GM19455 (cell line): ENCODE data around the gene FOXC1.

Experiments
- ATAC-seq: cut with Tn5 transposase; IDR thresholded peaks from one replicate; pipeline ENCODE4 v1.9.1; 2021; ENCODE audit not compliant: unreplicated experiment

FOXC1 gene

DNA sequence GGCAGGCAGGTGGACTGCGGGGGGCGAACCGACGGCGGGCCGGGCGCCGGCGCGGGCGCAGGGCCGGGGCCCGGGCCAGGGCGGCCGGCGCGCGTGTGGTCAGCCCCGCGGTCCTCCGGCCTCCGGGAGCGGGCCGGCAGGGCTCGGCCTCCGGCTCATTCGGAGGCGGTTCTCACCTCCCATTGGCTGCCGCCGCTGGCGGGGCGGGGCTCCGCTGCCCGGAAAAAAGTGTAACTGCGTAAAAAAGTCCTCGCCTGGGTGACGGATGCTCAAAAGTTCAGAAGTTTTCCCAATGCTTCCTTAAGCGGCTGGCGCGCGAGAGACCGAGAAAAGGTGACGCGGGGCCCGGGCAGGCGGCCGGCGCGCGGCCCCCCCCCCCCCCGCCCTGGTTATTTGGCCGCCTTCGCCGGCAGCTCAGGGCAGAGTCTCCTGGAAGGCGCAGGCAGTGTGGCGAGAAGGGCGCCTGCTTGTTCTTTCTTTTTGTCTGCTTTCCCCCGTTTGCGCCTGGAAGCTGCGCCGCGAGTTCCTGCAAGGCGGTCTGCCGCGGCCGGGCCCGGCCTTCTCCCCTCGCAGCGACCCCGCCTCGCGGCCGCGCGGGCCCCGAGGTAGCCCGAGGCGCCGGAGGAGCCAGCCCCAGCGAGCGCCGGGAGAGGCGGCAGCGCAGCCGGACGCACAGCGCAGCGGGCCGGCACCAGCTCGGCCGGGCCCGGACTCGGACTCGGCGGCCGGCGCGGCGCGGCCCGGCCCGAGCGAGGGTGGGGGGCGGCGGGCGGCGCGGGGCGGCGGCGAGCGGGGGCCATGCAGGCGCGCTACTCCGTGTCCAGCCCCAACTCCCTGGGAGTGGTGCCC lies at the start of gene FOXC1:
Gene FOXC1, plus strand, starts transcription at position 268 of the 849 bp plus-strand sequence. Its CDS starts 531 bp downstream, at position 799.
- peak; percentile 63 for ATAC-seq

- ATAC-seq = no peak
These were observed 49.2 kb upstream of the FOXC1 start for GRCh38 chr6:1560281-1561058.

- no peak for ATAC-seq
These were observed 48.4 kb upstream of the FOXC1 start for GRCh38 chr6:1561355-1561754.

- ATAC-seq = no peak
These were observed 47.4 kb upstream of the FOXC1 start for GRCh38 chr6:1562171-1562955.

DNA sequence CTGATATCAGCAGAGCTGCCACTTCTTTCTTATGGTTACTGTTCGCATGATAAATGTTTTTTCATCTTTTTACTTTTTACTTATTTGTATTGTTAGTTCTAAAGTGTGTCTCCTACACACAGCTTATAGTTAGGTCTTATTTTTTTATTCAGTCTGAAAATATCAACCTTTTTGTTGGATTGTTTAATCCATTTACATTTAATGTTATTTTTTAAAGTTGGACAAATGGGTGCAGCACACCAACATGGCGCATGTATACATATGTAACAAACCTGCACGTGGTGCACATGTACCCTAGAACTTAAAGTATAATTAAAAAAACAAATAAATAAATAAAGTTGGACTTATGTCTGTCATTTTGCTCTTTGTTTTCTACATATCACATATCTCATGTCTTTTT lies 40.3 kb upstream of the FOXC1 start:
- ATAC-seq = no peak

GRCh38 chr6:1570848-1571247 lies 38.9 kb upstream of the FOXC1 start:
- no peak for ATAC-seq

- ATAC-seq = no peak
These were observed 36.8 kb upstream of the FOXC1 start for GRCh38 chr6:1572892-1573291.

DNA sequence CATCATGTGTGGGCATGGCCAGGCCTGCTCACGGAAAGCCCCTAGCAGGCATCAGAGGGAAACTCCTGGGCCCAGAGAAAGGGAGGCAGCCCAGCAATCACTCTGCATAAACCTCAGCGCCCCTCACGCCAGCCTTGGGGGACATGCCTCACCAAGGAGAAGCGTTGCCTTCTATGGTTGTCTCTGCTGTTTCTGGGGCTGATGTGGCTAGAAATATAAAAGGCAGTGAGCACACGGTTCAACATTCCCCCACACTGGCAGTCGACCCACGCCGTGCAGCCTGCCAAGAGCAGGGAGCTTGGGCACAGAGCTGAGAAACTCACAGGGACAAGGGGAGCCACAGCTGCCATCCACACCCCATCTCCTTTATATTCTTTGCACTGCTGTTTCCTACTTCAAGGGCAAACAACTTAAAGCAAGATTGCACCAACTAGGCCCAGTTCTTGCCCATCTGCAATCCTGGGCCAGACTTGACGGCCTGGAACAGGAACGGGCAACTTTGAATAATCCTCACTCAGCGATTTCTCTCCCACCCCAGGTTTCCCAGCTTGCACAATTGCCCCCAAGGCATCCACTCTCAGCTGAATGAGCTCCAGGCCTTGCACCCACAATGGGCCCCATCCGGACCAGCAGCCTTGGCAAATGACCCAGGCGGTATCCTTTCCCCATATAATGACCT lies 35.5 kb upstream of the FOXC1 start:
- no peak for ATAC-seq

- ATAC-seq = no peak
These were observed 34.9 kb upstream of the FOXC1 start for GRCh38 chr6:1574890-1575209.

GRCh38 chr6:1575210-1576041 lies 34.3 kb upstream of the FOXC1 start:
- ATAC-seq = no peak

DNA sequence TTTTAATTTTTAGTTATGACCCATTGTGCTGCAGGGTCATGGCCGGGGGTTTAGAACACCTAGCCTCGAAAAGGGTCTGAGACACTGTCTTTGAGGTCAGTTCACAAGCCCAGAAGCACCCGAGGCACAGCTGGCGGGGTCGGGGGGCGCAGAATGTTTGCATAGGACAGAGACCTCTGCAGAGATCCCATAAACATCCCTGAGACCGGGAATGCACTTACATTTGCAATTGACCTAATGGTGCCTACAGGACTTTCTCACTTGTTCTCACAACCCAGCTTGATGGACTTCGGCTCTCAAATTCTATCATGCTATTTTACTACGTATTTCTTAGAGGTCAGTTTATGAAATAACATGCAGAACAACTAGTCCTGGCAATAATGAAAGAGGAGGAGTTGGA lies 33.5 kb upstream of the FOXC1 start:
- no peak for ATAC-seq

- no peak for ATAC-seq
These were observed 33.0 kb upstream of the FOXC1 start for GRCh38 chr6:1576711-1577110.

DNA sequence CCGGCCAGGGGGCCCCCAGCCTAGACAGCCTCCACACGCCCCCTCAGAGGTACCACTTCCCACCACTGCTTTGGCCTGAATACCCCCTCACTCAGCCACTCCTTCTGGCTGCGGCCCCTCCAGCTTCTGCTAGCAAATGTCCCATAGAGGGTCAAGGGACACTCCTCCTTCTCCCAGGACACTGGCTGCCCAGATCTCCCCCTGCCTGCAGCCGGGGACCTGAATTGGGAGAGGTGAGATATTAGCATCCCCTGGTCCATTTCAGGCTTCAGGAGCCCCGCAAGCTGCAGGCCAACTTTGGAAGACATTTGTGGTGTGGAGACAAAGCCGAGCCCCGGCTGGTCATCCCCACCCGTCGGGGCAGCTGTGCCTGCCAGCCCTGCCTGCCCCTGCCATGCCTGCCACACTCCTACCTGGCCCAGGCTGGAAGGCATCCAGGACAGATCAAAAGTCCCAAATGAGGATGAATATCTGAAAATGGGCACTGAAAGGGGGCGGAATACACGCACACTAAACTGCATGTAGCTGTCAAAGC lies 32.5 kb upstream of the FOXC1 start:
- no peak for ATAC-seq

- no peak for ATAC-seq
These were observed 31.6 kb upstream of the FOXC1 start for GRCh38 chr6:1577896-1578745.

DNA sequence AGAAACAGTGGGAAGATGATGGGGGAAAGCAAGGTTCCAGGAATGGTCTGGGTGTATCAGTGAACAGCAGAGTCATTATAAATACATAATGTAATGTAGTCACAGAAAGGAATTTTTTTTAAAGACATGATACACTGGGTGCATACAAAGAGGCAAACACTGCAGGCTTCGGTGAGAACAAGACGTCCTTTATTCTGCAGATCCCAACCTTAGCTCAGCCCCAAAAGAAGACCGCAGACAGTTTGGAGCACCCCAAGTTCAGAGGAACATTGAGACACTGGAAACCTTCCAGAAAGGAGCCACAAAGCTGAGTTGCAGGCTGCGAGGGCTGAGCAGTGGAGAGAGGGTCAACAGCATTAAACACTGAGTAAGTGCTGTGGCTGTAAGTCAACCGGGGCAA lies 30.6 kb upstream of the FOXC1 start:
- ATAC-seq = no peak

GRCh38 chr6:1580109-1580508 lies 29.6 kb upstream of the FOXC1 start:
- ATAC-seq = no peak

DNA sequence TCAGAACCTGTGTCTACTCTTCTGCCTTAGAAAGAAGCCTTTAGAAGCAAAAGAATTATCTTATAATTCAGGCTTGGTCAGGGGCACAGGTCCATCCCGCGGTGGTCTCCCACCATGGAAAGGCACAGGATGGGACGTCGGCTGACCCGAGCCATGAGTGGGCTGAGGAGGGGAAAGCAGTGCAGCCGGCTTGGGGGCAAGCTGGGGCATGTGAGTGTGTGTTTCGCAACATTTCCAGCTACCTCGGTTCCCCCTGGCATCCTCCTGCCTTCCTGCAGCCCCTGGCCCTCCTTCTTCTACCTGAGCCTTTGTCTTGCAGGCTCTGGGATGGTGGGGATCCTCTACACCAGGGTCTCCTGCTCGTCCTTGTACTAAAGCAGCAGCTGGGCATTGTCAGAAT lies 29.1 kb upstream of the FOXC1 start:
- ATAC-seq = no peak

- no peak for ATAC-seq
These were observed 28.4 kb upstream of the FOXC1 start for GRCh38 chr6:1581120-1581991.
